ENCODE measurements around the gene C2orf81.
A peak's percentile ranks its signal among the peaks of the same experiment; 100 is the strongest.
"Not testable (repeated sequence)": the region's sequence is repeated elsewhere in the genome, so short reads cannot be mapped to it uniquely, and the experiment has no call there.

Gene C2orf81

GRCh38 chr2:74421221-74421870, at the start of gene C2orf81, which contains the start of gene WDR54:
C2orf81 (minus strand) TSS chr2:74421619; CDS start chr2:74421560, 59 bp downstream.
WDR54 (plus strand) TSS chr2:74421730; CDS start chr2:74422154, 424 bp downstream.
- peak; percentile 94 for DNase-seq

- DNase-seq, result not testable (repeated sequence)
Measured at GRCh38 chr2:74470742-74471141, 49.3 kb upstream of the C2orf81 start.

GRCh38 chr2:74464406-74464805, 43.0 kb upstream of the C2orf81 start:
- DNase-seq, result no peak

- no peak for DNase-seq
Measured at GRCh38 chr2:74462786-74463105, 41.3 kb upstream of the C2orf81 start.

GRCh38 chr2:74462054-74462785, 40.8 kb upstream of the C2orf81 start:
- DNase-seq, result no peak

- no peak for DNase-seq
Measured at GRCh38 chr2:74461187-74462053, 40.0 kb upstream of the C2orf81 start.

- not testable (repeated sequence) for DNase-seq
Measured at GRCh38 chr2:74460187-74460586, 38.8 kb upstream of the C2orf81 start.

- DNase-seq, result not testable (repeated sequence)
Measured at GRCh38 chr2:74459503-74460118, 38.2 kb upstream of the C2orf81 start.

GRCh38 chr2:74458938-74459363, 37.5 kb upstream of the C2orf81 start:
- no peak for DNase-seq

GRCh38 chr2:74458132-74458937, 36.9 kb upstream of the C2orf81 start, which contains the start of gene WBP1:
WBP1 (plus strand) TSS chr2:74458438; CDS start chr2:74458603, 165 bp downstream.
- DNase-seq, result peak; percentile 99

- peak; percentile 85 for DNase-seq
Measured at GRCh38 chr2:74457549-74458131, 36.2 kb upstream of the C2orf81 start.

- DNase-seq, result no peak
Measured at GRCh38 chr2:74457129-74457548, 35.7 kb upstream of the C2orf81 start.

- peak; percentile 97 for DNase-seq
Measured at GRCh38 chr2:74454654-74455511, 33.5 kb upstream of the C2orf81 start, which contains the start of gene INO80B. INO80B (plus strand) TSS chr2:74455087; CDS start chr2:74455117, 30 bp downstream.

GRCh38 chr2:74450570-74451190, 29.3 kb upstream of the C2orf81 start:
- DNase-seq, result no peak

- no peak for DNase-seq
Measured at GRCh38 chr2:74448771-74449170, 27.4 kb upstream of the C2orf81 start.

- DNase-seq, result no peak
Measured at GRCh38 chr2:74447230-74447999, 26.0 kb upstream of the C2orf81 start.

- DNase-seq, result no peak
Measured at GRCh38 chr2:74444498-74445318, 23.3 kb upstream of the C2orf81 start.

Measured in activated gamma-delta T cell treated with Interleukin-2 at 50 U/mL for 16 hours (primary cell).